Uterus (tissue), 2 donors: Measurements from ENCODE around the gene PRPF38B.

Experiments used
- POLR2A ChIP-seq, 2 donors: fragments of 450-650 bp; IDR thresholded peaks; one replicate each; pipeline ENCODE4 v1.6.1; 2016; ENCODE audit warnings: antibody characterized with exemption in 2 of 2, mild to moderate bottlenecking in 1 of 2, moderate library complexity in 1 of 2
- TF ChIP-seq, protein P1 (sequence below), 4 experiments: fragments of 200-600 bp in 2 of 4; fragments of 450-650 bp in 2 of 4; sonication (generic) in 2 of 4; IDR thresholded peaks; one replicate each; pipeline ENCODE4 v1.5.1; 2016 to 2019; ENCODE audit warnings: antibody characterized with exemption in 4 of 4, mild to moderate bottlenecking in 2 of 4, moderate library complexity in 1 of 4

GRCh38 chr1:108643492-108644335 is 48.4 kb upstream of the PRPF38B start:
- TF ChIP-seq, protein P1, sequence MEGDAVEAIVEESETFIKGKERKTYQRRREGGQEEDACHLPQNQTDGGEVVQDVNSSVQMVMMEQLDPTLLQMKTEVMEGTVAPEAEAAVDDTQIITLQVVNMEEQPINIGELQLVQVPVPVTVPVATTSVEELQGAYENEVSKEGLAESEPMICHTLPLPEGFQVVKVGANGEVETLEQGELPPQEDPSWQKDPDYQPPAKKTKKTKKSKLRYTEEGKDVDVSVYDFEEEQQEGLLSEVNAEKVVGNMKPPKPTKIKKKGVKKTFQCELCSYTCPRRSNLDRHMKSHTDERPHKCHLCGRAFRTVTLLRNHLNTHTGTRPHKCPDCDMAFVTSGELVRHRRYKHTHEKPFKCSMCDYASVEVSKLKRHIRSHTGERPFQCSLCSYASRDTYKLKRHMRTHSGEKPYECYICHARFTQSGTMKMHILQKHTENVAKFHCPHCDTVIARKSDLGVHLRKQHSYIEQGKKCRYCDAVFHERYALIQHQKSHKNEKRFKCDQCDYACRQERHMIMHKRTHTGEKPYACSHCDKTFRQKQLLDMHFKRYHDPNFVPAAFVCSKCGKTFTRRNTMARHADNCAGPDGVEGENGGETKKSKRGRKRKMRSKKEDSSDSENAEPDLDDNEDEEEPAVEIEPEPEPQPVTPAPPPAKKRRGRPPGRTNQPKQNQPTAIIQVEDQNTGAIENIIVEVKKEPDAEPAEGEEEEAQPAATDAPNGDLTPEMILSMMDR (IDR thresholded peaks at IDR 0.05): peak; percentile 53 to 88 (median 70)
- TF ChIP-seq POLR2A (IDR thresholded peaks at IDR 0.05): no peak
